ENCODE measurements around the gene DIPK1A.

The DIPK1A gene

GRCh38 chr1:92961131-92961895 is at the start of gene DIPK1A:
DIPK1A (minus strand) TSS chr1:92961462; CDS start chr1:92961429, 33 bp downstream.
- peak; percentile 87 for DNase-seq

- DNase-seq = no peak
Observed at GRCh38 chr1:93007941-93008577, 46.8 kb upstream of the DIPK1A start.

- no peak for DNase-seq
Observed at GRCh38 chr1:93005252-93005598, 44.0 kb upstream of the DIPK1A start.

GRCh38 chr1:93004566-93005251 is 43.4 kb upstream of the DIPK1A start:
- no peak for DNase-seq

GRCh38 chr1:93003981-93004380 is 42.7 kb upstream of the DIPK1A start:
- DNase-seq = no peak

- DNase-seq = no peak
Observed at GRCh38 chr1:93002781-93003180, 41.5 kb upstream of the DIPK1A start.

- DNase-seq = no peak
Observed at GRCh38 chr1:93001893-93002292, 40.6 kb upstream of the DIPK1A start.

- no peak for DNase-seq
Observed at GRCh38 chr1:93000751-93001175, 39.5 kb upstream of the DIPK1A start.

- DNase-seq = no peak
Observed at GRCh38 chr1:93000291-93000690, 39.0 kb upstream of the DIPK1A start.

- no peak for DNase-seq
Observed at GRCh38 chr1:92998821-92999220, 37.6 kb upstream of the DIPK1A start.

GRCh38 chr1:92995441-92996430 is 34.5 kb upstream of the DIPK1A start:
- no peak for DNase-seq

- DNase-seq = peak; percentile 67
Observed at GRCh38 chr1:92994105-92994712, 32.9 kb upstream of the DIPK1A start.

GRCh38 chr1:92993581-92993980 is 32.3 kb upstream of the DIPK1A start:
- DNase-seq = no peak

- DNase-seq = no peak
Observed at GRCh38 chr1:92992877-92993276, 31.6 kb upstream of the DIPK1A start.

GRCh38 chr1:92992054-92992453 is 30.8 kb upstream of the DIPK1A start:
- no peak for DNase-seq

- no peak for DNase-seq
Observed at GRCh38 chr1:92990828-92991227, 29.6 kb upstream of the DIPK1A start.

- DNase-seq = no peak
Observed at GRCh38 chr1:92989936-92990583, 28.8 kb upstream of the DIPK1A start.

- DNase-seq = no peak
Observed at GRCh38 chr1:92989253-92989652, 28.0 kb upstream of the DIPK1A start.

GRCh38 chr1:92987462-92987861 is 26.2 kb upstream of the DIPK1A start:
- no peak for DNase-seq

- no peak for DNase-seq
Observed at GRCh38 chr1:92985101-92985500, 23.8 kb upstream of the DIPK1A start.

- DNase-seq = no peak
Observed at GRCh38 chr1:92980732-92981647, 19.7 kb upstream of the DIPK1A start.
